Osteocyte (in vitro differentiated cells): ENCODE measurements around the gene ST8SIA6. TPM values are rescaled to one million over a fixed set of nuclear protein-coding genes. Genes with fewer than 3 reads are reported as not detected.

ENCODE experiments used
- DNase-seq: peaks from one replicate; pipeline ENCODE4 v3.0.0; 2021; ENCODE audit warnings: mixed read lengths; ENCODE audit not compliant: unreplicated experiment; ENCODE audit errors: extremely low spot score
- H3K27ac Mint-ChIP-seq: one replicate; pipeline ENCODE4 v1.8.0; 2021; ENCODE audit warnings: mild to moderate bottlenecking, mixed read lengths; ENCODE audit not compliant: unreplicated experiment
- H3K27me3 Mint-ChIP-seq: one replicate; pipeline ENCODE4 v1.8.0; 2021; ENCODE audit warnings: mixed read lengths; ENCODE audit not compliant: unreplicated experiment
- H3K36me3 Mint-ChIP-seq: one replicate; pipeline ENCODE4 v1.8.0; 2021; ENCODE audit warnings: mixed read lengths; ENCODE audit not compliant: unreplicated experiment
- H3K4me1 Mint-ChIP-seq: one replicate; pipeline ENCODE4 v1.8.0; 2021; ENCODE audit warnings: mixed read lengths; ENCODE audit not compliant: unreplicated experiment
- H3K4me3 Mint-ChIP-seq: one replicate; pipeline ENCODE4 v1.8.0; 2021; ENCODE audit warnings: mild to moderate bottlenecking, moderate library complexity, mixed read lengths; ENCODE audit not compliant: unreplicated experiment
- H3K9me3 Mint-ChIP-seq: one replicate; pipeline ENCODE4 v1.8.0; 2021; ENCODE audit warnings: mixed read lengths; ENCODE audit not compliant: unreplicated experiment
- CTCF ChIP-seq: fragments of 200-600 bp; sonication (generic); IDR thresholded peaks from 2 replicates; pipeline ENCODE4 v1.5.0; 2021; ENCODE audit warnings: antibody characterized with exemption, mild to moderate bottlenecking, moderate library complexity
- total RNA-seq: library from RNA; stranded (reverse); gene quantifications from 2 replicates; pipeline ENCODE4 v1.2.1, GENCODE V29; 2021

ST8SIA6 gene
- total RNA-seq, 1 donor from 2014 or later, result not detected

- Mint-ChIP-seq H3K27ac (no peak overlapping the region), H3K4me1 (no peaks in the 10 kb centered on the region), H3K27me3 (peaks cover 54% of the 10 kb centered on the region), H3K9me3 (no peaks in the 10 kb centered on the region), H3K36me3 (no peaks in the 10 kb centered on the region), H3K4me3 (no peak overlapping the region)
- DNase-seq, result no peak
- no peak for TF ChIP-seq CTCF
Measured at GRCh38 chr10:17396004-17396403, 58.4 kb downstream of the ST8SIA6 start.

- Mint-ChIP-seq H3K27ac (no peak overlapping the region), H3K4me1 (no peaks in the 10 kb centered on the region), H3K9me3 (no peaks in the 10 kb centered on the region), H3K36me3 (no peaks in the 10 kb centered on the region), H3K27me3 (peaks cover 49% of the 10 kb centered on the region), H3K4me3 (no peak overlapping the region)
- DNase-seq, result no peak
- TF ChIP-seq CTCF, result no peak
Measured at GRCh38 chr10:17394854-17395253, 59.5 kb downstream of the ST8SIA6 start.

- peak overlapping the region; percentile 69 for H3K4me3 Mint-ChIP-seq
- peaks cover 35% of the 10 kb centered on the region for H3K4me1 Mint-ChIP-seq
- H3K27me3 Mint-ChIP-seq, result peaks cover 10% of the 10 kb centered on the region
- no peak for DNase-seq
- H3K36me3 Mint-ChIP-seq, result no peaks in the 10 kb centered on the region
- peak overlapping the region; percentile 91 for H3K27ac Mint-ChIP-seq
- H3K9me3 Mint-ChIP-seq, result no peaks in the 10 kb centered on the region
- TF ChIP-seq CTCF, result no peak
Measured at GRCh38 chr10:17387861-17388503, 66.4 kb downstream of the ST8SIA6 start.

GRCh38 chr10:17386616-17387075 is 67.7 kb downstream of the ST8SIA6 start:
- Mint-ChIP-seq H3K4me3 (no peak overlapping the region), H3K27ac (peak overlapping the region; percentile 23), H3K36me3 (no peaks in the 10 kb centered on the region), H3K9me3 (no peaks in the 10 kb centered on the region), H3K4me1 (peaks cover 35% of the 10 kb centered on the region), H3K27me3 (peaks cover 3% of the 10 kb centered on the region)
- TF ChIP-seq CTCF, result no peak
- no peak for DNase-seq

- Mint-ChIP-seq H3K4me3 (no peak overlapping the region), H3K27ac (no peak overlapping the region), H3K36me3 (no peaks in the 10 kb centered on the region), H3K9me3 (no peaks in the 10 kb centered on the region), H3K4me1 (peaks cover 35% of the 10 kb centered on the region), H3K27me3 (peaks cover 3% of the 10 kb centered on the region)
- no peak for DNase-seq
- no peak for TF ChIP-seq CTCF
Measured at GRCh38 chr10:17386021-17386420, 68.4 kb downstream of the ST8SIA6 start.
